Germinal center (tissue), 1 donor: ENCODE data around the gene TMEM170A.

Experiments
- DNase-seq: peaks from one replicate; pipeline ENCODE4 v3.0.0; 2012; ENCODE audit warnings: mixed read lengths, low spot score

Gene TMEM170A

GRCh38 chr16:75402159-75402820 is 62.2 kb downstream of the TMEM170A start:
- no peak for DNase-seq

- no peak for DNase-seq
Measured at GRCh38 chr16:75401691-75402090, 62.8 kb downstream of the TMEM170A start.

DNA sequence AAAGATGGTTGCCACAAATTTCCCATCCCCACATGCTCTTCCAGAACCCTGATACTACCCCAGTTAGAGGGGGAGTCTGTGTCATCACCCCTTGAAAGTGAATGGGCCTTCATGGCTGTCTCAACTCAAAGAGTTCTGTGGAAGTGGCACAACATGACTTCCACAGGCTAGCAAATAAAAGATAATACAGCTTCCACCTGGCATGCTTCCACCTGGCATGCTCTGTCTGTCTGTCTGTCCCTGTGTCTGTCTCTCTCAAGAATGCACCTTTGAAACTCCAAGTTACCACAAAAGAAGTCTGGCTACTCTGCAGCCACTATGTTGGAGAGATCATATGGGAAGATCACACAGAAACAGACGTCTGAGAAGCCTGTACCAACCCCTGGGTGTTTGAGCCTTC is 66.2 kb downstream of the TMEM170A start:
- DNase-seq: no peak

- no peak for DNase-seq
Measured at GRCh38 chr16:75394941-75395340, 69.5 kb downstream of the TMEM170A start.
